Fibroblast of skin of back (primary cell): ENCODE results near the gene ENTPD6. TPM values are rescaled to one million over a fixed set of nuclear protein-coding genes. Genes with fewer than 3 reads are reported as not detected.
A peak's percentile ranks its signal among the peaks of the same experiment; 100 is the strongest.
"Not testable (repeated sequence)": the region's sequence is repeated elsewhere in the genome, so short reads cannot be mapped to it uniquely, and the experiment has no call there.

Source experiments
- DNase-seq: peaks from one replicate; pipeline ENCODE4 v3.0.0-alpha.2; 2013
- polyA plus RNA-seq, 2 experiments: library from polyadenylated mRNA; unstranded; fragments of 120-200 nt; gene quantifications; one replicate each; pipeline ENCODE4 v1.2.1, GENCODE V29; 2013; ENCODE audit not compliant: insufficient read length in 2 of 2

ENTPD6 gene
- polyA plus RNA-seq (2013, experiment 1 of 2; ENCODE audit: insufficient read length), result 94.2 TPM
- polyA plus RNA-seq (2013, experiment 2 of 2; ENCODE audit: insufficient read length), result 60.2 TPM

DNA sequence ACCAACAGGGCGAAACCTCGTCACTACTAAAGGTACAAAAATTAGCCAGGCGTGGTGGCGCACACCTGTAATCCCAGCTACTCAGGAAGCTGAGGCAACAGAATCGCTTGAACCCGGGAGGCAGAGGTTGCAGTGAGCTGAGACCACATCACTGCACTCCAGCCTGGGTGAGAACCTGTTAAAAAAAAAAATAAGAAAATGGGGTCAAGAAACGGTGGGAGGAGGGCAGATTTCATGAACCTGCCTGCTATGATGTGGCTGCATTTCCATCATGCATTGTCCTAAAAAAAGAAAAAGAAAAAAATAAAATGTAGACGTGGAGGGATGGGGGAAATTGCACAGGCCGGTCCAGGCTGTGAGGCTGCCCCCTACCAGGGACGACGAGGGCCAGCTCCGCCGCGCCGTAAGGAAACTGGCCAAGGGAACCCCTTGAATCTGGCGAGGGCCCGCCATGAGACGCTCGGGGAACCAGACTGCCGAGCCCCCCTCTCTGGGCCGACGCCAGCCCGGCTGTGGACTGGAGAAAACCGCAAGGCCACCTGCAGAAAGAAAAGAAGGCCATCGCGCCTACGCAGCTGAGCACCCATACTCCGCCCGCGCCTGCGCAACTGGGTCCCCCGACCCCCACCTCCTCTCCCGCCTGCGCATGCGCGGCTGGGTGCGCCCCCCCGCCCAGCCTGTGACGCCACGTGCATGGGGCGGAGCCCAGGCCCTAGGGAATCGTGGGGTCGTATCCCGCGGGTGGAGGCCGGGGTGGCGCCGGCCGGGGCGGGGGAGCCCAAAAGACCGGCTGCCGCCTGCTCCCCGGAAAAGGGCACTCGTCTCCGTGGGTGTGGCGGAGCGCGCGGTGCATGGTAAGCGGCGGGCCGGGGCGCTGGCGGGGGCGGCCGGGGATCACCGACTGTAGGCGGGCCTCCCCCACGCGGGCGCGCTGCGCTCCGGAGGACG lies at the start of gene ENTPD6:
TSS of gene ENTPD6 (plus strand) at position 699 of the 948 bp plus-strand sequence. CDS start 10,825 bp downstream, outside the sequence.
- DNase-seq, result peak; percentile 88

DNA sequence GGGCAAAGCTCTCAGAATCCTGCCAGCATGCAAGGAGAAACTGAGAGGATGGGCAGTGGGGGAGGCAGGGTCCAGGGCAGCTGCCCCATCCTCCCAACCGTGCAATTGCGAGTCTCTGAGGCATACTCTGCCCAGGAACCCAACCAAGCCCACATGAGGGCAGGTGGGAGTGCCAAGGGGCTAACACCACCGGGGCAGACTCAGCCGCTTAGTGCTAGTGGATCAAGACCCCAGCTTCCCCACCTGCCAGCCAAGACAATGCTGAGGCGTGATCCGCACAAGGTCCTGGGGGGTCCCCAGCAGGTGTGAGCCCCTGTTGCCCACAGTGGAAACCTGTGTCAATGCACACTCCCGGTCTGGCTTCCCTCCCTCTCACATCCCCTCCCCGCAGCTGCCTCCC lies 48.5 kb upstream of the ENTPD6 start:
- DNase-seq, result no peak

- no peak for DNase-seq
Observed at GRCh38 chr20:25147716-25148115, 47.8 kb upstream of the ENTPD6 start.

- DNase-seq, result peak; percentile 52
Observed at GRCh38 chr20:25148181-25148981, 47.1 kb upstream of the ENTPD6 start.

GRCh38 chr20:25148982-25149846 lies 46.3 kb upstream of the ENTPD6 start:
- DNase-seq, result no peak

DNA sequence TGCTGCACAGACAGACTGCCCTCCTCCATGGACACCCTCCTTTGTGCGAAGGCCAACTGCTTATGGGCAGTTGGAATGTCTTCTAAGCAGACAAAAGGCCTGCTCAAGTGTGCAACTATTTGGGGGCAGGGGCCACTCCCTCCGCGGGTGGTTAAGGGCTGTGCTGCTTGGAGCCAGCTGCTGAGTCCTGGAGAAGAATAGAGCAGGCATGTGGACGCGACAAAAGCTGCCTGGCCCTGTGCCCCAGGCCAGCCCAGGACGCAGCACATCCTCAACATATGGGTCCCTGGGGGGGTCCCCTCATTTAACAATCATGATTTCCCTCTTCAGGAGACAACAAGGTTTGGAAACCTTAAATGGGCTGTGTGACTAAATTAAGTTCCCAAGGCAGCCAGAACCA lies 45.5 kb upstream of the ENTPD6 start:
- no peak for DNase-seq

GRCh38 chr20:25158043-25158442 lies 37.5 kb upstream of the ENTPD6 start:
- DNase-seq, result no peak

DNA sequence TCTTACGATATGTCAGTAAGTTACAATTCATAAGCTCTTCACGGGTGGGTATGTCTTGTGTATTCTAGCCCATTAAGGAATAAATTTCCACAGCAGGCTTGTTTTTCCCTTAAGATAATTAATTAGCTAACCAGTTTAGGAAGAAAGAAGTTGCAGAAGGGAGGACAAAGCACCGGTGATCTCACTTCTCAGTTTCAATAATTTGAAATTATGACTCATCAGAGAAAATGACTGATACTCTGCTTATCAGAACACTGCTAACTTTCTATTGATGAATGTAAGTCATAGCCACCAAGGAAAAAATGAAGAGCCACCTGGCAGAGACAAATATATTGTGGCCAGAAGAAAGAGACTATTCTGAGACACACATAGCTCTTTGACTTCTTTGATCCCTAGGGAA lies 35.0 kb upstream of the ENTPD6 start:
- no peak for DNase-seq

DNA sequence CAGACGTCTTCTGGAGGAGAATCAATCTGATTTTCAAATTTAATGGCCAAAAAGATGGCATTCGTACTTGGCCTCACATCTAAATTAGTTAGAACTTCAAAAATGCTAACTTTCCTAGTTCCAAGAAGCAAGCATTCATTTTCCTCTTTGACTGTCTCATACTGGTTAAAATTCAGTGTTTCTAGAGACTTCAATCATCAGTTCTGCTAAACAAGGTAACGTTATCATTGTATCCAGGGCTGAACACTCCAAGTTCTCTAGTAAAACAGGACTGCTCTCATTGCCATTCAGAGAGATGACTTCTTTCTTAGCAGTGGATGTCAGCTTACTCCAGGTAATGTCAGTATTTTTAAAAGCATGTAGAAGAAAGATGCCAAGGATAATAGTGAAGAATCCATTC lies 34.6 kb upstream of the ENTPD6 start:
- DNase-seq, result no peak

- DNase-seq, result no peak
Observed at GRCh38 chr20:25165128-25165527, 30.4 kb upstream of the ENTPD6 start.

- DNase-seq, result not testable (repeated sequence)
Observed at GRCh38 chr20:25166105-25166782, 29.3 kb upstream of the ENTPD6 start.

GRCh38 chr20:25173321-25173720 lies 22.2 kb upstream of the ENTPD6 start:
- no peak for DNase-seq

DNA sequence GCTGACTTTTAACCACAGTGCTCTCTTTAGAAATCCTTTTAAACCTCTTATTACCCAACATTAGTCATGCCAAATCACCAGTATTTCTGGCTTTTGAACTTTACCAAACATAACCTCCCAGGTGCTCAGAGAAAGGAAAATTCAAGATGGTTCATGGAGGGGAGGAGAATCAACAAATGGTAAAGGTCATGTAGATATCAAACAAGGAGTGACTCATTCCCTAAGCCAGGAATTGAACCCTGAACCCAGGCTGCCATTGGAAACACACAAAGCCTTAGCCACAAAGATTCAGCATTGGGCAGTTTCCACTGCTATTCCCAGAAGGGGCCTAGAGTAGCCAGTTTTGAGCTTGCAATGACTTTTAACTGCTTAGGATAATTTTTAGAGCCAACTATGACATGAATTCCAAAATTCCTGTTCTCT lies 21.6 kb upstream of the ENTPD6 start:
- no peak for DNase-seq

DNA sequence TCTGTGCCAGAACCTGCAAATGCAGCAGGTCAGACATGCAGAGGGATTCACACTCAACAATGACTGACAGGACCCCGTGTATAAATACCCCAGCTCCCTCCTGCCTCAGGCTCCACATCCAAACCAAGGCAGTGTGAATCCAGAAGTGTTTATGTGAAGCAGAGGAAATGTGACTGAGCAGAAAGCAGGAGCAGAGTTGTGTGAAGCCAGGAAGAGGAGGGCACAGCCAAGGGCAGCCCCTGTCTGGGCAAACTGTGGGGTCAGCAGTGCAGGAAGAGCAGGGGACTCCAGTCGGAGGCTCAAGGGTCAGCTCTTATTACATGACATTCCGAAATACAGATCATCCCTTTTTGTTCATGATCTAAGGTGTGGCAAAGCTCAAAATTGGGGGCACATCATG lies 19.3 kb upstream of the ENTPD6 start:
- no peak for DNase-seq

GRCh38 chr20:25177890-25178321 lies 17.6 kb upstream of the ENTPD6 start:
- peak; percentile 30 for DNase-seq

DNA sequence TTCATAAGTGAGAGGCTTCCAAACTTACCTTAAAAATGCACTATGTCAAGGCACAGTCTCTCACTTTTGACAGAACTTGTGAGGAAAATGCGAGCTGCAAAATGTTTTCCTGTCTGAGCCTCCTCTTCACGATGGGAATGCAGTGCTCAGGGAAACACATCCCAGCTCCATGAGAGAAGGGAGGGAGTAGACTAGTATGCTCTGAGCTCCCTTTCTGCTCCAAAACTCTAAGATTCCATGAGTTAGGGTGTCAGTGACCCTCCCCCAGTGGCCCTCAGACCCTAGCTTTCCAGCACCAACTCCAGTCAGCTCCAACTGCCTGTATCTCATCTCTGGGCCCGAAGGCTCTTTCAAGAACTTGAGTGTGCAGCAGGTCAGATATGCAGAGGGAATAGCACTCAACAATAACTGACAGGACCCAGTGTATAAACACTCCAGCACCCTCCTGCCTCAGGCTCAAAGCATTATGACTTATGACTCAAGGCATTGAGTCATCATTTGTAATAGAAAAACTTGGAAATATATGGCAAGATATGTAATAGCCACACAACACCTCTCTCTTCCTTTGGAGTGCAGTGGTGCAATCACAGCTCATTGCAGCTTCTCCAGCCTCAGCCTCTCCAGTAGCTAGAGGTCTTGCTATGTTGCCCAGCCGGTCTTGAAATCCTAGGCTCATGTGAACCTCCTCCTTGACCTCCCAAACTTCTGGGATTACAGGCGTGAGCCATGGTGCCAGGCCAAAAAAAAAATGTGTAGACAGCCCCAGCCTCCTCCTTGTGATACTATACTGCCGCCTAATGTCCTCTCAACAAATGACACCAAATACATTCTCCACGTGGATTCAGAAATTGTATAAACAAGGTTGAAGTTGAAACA lies 16.7 kb upstream of the ENTPD6 start:
- peak; percentile 92 for DNase-seq

DNA sequence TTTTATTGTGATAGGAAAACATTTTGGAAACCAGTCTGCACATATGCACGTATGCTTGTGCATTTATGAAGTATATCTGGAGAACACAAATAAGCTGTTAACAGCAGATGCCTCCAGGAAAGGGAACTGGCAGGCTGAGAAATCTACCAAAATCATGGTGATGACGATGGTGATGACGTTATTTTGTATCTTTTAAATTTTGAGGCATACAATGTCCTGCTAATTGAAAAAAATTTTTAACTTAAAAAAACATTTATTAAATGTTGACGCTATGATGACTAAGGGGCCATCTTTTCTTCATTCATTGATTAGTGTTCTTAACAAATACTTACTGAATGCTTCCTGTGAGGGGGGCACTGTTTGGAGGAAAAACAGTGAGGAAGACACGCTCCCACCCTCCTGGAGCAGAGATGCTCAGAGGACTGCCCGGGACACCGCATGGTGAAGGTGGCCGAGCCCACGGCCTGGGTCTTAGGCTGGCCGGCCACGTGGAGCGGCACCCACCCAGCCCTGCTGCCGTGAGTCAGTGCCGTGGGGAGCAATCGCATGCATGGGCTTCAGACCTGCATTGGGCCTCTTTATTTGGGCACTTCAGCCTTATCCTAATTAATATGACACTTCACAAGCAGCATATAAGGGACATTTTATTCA lies 15.9 kb upstream of the ENTPD6 start:
- DNase-seq, result no peak

GRCh38 chr20:25184391-25184790 lies 11.1 kb upstream of the ENTPD6 start:
- not testable (repeated sequence) for DNase-seq

- no peak for DNase-seq
Observed at GRCh38 chr20:25187220-25187619, 8.3 kb upstream of the ENTPD6 start.

GRCh38 chr20:25187635-25188034 lies 7.9 kb upstream of the ENTPD6 start:
- DNase-seq, result no peak
